Dedifferentiated amniotic fluid mesenchymal stem cell (primary cell): ENCODE measurements around the gene SIGLEC9.
"Not testable (repeated sequence)": the region's sequence is repeated elsewhere in the genome, so short reads cannot be mapped to it uniquely, and the experiment has no call there.

Experiments used
- DNase-seq: peaks from one replicate; pipeline ENCODE4 v3.0.0-alpha.2; 2016; ENCODE audit errors: extremely low spot score

The SIGLEC9 gene

DNA sequence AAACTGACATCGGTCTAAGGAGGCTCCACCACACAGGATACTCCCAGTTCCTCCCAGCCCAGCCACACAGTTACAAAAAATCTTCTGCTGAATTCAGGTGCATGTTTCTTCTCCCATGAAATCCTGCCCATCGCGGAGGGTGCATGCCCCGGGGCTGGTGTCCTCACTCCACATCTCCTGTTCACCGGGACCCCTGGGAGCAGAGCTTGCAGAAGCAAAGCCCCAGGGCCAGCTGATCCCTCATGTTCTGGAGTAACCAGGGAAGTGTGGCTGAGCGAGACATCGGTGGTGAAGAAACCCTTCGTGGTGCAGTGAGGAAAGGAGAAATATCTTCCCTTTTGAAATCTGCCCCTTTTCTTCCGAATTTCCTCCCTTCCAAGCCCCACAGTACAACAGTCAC is 904 bp upstream of the SIGLEC9 start:
- DNase-seq: no peak

DNA sequence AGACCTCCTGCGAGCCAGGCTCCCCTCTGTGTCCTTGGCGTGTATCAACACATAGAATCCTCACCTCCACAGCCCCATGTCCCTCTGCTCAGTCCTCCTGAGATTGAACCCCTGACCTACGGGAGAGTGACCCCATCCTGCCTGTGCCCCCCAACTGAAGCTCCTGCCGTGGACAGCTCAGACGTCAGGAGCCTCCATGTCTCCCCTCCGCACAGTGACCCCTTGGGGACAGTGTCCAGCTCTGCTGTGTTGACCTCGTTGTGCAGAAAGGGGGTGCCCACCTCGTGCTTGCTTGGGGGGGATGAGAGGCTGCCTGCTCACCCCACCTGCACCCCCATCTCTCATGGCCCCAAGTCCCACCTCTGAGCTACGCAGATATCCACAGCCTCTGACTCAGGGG is 490 bp upstream of the SIGLEC9 start:
- DNase-seq: no peak

DNA sequence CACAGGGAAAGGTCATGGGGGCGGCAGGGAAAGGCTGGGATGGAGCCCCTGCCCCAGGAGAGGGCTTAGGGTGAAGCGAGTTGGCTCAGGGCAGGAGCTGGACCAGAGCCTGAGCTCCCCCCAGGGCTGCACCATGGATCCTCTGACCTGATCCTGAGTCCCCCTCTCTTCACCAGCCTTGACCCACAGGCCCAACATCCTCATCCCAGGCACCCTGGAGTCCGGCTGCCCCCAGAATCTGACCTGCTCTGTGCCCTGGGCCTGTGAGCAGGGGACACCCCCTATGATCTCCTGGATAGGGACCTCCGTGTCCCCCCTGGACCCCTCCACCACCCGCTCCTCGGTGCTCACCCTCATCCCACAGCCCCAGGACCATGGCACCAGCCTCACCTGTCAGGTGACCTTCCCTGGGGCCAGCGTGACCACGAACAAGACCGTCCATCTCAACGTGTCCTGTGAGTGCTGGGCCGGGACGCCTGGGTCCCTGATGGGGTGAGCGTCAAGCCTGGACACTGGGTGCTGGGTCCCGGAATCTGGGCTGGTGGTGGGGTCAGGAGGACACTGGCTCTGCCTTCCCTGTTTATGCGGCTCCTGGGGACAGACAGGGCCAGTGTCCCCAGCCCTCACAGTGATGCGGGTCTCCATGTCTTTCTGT is 842 bp downstream of the SIGLEC9 start:
- no peak for DNase-seq

DNA sequence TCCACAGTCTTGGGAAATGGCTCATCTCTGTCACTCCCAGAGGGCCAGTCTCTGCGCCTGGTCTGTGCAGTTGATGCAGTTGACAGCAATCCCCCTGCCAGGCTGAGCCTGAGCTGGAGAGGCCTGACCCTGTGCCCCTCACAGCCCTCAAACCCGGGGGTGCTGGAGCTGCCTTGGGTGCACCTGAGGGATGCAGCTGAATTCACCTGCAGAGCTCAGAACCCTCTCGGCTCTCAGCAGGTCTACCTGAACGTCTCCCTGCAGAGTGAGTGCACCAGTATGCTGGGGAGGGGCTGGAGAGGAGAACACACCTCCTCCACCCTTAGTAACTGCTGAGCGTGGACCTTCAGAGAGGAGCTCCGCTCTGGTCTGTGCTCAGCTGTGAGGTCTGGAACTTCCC is 2.3 kb downstream of the SIGLEC9 start:
- no peak for DNase-seq

DNA sequence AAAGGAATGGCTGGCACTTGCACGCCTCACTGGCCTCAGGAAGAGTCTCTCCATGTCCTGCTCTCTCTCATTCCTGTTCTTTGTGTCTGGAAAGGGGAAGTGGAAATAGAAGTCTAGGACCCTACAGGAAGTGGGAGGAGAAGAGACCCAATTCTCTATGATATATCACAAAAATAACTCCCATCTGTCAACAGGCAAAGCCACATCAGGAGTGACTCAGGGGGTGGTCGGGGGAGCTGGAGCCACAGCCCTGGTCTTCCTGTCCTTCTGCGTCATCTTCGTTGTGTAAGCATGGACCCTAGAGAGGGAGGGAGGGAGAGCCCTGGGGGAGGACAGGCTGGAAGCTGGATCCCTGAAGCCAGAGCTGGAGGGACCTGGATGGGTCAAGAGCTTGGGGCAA is 3.0 kb downstream of the SIGLEC9 start:
- DNase-seq: no peak

DNA sequence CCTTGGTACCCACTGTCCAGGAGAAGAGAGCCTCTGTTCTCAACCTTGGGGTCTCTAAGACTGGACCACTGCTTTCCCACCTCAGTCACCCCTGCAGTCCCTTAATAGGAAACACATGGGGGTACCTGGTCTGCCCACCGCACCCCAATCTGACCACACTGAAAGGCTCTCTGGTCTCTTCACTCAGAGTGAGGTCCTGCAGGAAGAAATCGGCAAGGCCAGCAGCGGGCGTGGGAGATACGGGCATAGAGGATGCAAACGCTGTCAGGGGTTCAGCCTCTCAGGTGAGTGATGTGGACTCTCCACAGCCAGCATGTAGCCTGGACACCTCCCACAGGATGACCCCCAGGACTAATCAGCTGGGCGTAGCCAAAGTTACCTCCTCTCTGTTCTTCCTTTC is 3.5 kb downstream of the SIGLEC9 start:
- DNase-seq: no peak

DNA sequence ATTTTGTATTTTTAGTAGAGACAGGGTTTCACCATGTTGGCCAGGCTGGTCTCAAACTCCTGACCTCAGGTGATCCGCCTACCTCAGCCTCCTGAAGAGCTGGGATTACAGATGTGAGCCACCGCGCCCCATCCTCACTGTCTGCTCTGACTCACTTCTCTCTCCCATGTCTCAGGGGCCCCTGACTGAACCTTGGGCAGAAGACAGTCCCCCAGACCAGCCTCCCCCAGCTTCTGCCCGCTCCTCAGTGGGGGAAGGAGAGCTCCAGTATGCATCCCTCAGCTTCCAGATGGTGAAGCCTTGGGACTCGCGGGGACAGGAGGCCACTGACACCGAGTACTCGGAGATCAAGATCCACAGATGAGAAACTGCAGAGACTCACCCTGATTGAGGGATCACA is 5.0 kb downstream of the SIGLEC9 start:
- no peak for DNase-seq

DNA sequence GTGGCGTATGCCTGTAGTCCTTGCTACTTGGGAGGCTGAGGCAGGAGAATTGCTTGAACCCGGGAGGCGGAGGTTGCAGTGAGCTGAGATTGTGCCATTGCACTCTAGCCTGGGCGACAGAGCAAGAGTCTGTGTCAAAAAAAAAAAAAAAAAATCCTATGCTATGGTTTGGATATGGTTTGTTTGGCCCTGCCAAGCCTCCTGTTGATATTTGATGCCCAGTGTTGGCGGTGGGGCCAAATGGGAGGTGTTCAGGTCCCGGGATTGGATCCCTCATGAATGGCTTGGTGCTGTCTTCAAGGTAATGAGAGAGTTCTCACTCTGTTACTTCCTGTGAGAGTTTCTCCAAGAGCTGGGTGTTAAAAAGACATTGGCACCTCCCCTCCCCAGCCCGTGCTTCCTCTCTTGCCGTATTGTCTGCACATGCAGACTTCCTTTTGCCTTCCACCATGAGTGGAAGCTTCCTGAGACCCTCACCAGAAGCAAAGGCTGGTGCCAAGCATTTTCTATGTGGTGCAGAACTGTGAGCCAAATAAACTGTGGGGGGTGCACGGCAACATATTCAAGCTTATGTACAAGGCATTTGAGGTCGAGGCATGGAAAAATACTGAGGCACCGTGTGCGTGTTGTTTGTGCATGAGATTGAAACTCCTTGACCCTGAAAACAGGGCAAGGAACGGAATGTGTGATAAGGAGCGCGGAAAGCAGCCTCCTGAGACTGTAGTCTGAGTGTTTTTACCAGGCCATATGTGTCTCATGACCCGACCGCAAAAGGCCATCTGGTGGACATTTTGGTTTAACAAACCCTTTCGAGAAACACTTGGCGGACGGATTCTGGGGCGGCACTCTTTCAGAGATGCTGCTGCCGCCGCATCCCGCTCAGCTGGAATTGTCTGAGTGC is 7.3 kb downstream of the SIGLEC9 start:
- DNase-seq: no peak

DNA sequence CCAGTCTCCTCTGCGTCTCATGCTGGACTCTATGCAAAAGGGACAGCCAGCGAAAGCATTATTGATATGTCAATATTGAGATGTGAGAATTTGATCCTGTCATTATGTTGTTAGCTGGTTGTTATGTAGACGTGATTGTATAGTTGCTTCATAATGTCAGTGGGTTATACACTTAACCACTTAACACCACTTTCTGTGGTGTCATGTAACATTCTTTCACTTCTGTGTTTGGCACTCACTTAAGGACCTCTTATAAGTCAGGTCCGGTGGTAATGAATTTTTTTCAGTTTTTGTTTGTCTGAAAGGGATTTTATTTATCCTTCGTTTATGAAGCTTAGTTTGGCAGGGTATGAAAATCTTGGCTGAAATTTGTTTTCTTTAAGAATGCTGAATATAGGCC is 10.3 kb downstream of the SIGLEC9 start:
- no peak for DNase-seq

DNA sequence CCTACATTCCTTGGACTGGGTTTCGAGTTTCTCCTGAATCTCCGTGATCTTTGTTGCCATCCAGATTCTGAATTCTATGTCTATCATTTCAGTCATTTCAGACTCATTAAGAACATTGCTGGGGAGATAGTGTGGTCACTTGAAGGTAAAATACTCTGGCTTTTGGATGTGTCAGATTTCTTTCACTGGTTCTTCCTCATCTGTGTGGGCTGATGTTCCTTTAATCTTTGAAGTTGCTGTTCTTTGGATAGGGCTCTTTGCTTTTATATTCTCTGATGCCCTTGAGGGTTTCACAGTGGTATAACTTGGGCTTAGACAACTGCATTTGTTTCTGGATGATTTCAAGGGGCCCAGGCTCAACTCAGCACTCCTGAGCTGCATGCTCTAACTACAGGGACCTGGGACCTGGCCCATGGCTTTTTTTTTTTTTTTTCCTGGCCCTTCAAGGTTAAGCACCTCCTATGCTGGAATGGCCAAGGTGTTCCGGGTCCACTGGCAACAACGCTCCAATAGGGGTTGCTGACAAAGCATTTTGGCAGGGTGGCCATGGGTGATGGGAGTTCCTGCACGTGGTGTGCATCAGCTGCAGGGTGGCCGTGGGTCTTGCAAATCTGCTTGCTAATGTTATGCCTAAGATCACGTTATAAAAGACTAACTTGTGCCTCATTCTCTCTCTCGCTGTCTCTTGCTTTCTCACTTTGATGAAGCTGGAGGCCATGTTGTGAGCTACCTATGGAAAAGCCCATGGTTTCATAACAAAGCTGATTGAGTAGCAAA is 11.5 kb downstream of the SIGLEC9 start:
- no peak for DNase-seq

DNA sequence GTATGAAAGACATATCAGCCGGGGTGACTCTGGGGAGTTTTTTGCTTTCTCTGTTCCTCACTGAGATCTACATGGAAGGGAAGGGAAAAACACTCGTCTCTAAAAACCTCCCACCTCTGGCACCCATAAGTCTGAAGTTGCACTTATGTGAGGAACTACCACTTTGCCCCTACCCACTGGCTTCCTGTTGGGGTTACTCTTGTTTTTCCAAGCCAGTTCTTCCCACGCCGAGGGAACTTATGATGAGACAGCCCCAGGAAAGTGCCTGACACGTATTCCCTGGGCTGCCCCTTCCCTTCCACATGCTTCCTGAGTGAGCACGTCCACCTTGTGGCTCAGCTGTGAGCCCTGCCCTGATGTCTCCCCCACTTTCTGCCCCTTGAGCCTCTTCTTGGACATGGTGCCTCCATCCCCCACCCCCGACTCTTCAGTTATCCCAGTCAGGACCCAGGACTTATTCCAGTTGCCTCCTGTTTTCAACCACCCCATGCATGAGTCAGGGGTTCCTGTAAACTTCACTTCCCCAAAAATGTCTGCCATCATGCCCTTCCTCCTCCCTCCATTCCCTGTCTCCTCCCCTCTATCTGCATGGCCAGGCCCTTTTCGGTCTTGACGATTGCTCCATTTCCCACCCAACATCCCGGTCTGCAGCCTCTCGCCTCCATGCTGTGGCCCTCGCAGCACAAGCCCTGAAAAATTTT is 12.3 kb downstream of the SIGLEC9 start:
- no peak for DNase-seq

DNA sequence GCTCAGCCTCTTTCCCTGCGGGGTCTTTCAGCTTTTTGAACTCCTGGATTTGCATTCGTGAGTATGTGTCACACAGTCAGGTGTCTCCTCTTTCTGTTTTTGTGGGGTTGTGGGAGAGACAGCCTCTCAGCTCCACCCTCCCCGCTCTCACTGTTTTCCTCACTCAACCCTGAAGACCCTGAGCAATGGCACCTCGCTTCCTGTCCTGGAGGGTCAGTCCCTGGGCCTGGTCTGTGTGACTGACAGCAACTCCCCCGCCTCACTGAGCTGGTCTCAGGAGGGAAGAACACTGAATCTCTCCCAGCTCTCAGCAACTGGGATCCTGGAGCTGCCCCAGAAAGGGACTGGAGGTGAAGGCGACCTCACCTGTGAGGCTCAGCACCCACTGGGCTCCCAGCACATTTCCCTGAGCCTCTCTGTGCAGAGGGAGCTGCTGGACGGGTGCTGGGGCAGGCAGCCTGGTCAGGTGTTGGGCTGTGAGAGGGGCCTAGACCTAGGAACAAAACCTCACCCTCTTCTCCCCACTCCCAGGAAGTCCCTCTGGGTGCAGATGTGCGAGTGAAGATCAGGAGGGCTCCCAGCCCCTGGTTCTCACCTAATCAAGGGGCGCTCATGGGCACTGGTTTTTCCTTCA is 13.2 kb downstream of the SIGLEC9 start:
- no peak for DNase-seq

DNA sequence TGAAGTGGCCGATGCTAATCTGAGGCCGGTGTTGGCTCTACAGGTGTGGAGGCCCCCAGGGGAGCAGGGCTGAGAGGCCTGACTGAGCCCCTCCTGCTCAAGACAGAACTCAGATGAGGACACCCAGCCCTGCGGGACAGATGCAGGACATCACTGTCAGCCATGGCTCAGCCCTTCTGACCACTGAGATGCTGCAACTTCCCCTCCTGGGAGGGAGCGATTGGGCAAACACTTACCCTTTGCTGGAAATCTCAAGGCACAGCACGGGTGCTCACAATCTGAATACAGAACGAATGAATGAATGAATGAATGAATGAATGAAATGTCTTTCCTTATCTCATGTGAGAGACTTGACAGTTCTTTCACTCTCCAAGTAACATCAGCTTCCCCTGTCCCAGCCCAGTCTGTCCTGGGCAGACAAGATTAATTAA is 13.9 kb downstream of the SIGLEC9 start:
- no peak for DNase-seq

DNA sequence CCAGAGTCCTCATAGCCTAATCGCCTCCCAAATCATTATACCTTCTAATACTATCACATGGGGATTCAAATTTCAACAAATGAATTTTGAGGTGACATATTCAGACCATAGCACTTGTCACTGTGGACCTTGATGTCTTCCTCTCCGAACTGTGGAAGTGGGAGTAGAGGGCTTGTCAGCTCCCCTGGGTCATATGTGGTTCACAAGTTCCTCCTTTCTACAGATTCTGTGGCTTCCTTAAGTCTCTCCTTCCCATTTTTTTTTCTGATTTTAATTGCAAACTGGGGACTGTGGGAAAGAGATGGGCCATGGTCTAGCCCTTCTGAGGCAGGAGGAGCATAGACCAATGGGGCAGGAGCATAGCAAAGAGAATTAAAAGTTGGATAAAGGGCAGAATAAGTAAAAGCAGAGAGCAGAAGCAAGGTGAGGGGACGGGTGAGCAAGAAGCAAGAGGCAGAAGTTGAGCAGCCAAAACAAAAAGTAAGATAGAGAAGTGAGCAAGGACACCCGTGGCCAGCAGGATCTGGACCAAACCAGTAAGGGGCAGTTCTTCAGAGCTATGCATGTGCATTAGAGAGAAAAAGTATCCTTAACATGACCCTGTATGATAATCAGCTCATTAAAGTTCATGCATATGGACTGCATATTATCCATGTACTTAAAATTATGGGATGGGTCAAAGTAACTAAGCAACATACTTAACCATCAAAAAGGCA is 14.8 kb downstream of the SIGLEC9 start:
- no peak for DNase-seq

DNA sequence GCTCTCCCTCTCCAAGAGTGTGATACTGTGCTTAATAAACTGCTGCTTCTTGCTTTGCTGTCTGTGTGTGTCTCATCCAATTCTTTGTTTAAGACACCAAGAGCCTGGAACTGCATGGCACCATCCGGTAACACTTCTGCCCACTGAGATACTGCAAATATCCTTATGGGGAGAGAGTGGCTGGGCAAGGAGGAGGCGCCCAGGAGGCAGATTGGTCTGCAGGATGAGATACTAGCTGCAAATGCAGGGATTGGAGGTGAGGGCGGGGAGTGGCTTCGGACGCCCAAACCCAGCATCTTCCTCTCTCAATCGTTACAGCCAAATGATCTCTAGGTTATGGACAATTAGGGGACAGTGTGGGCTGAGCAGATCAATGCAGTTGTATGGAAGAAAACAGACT is 15.7 kb downstream of the SIGLEC9 start:
- DNase-seq: no peak

DNA sequence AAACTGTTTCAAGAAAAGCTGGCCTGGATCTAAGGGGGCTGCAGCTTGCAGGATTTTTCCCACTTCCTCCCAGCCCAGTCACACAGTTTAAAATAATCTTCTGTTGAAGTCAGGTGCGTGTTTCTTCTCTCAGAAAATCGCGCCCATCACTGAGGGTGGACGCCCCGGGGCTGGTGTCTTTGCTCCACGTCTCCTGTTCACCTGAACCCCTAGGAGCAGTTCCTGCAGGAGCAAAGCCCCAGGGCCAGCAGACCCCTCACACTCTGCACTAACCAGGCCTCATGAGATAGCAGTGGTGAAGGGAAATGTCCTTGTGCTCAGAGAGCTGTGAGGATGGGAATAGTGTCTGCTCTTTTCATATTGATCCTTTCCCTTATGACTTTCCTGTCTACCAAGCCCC is 16.5 kb downstream of the SIGLEC9 start:
- no peak for DNase-seq

DNA sequence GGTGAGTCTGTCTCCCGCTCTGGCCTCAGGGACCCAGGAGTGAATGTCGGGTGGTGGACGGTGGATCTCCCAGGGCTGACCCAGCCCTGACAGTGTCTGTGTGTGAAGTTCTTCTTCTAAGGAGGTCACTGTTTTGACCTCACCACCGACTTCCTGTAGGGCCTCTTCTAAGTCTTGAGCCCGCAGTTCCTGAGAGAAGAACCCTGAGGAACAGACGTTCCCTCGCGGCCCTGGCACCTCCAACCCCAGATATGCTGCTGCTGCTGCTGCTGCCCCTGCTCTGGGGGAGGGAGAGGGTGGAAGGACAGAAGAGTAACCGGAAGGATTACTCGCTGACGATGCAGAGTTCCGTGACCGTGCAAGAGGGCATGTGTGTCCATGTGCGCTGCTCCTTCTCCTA is 17.4 kb downstream of the SIGLEC9 start, which contains the start of gene SIGLEC7:
SIGLEC7 (plus strand) TSS at position 183 of the 400 bp plus-strand sequence; CDS start at position 252, 69 bp downstream.
- no peak for DNase-seq

DNA sequence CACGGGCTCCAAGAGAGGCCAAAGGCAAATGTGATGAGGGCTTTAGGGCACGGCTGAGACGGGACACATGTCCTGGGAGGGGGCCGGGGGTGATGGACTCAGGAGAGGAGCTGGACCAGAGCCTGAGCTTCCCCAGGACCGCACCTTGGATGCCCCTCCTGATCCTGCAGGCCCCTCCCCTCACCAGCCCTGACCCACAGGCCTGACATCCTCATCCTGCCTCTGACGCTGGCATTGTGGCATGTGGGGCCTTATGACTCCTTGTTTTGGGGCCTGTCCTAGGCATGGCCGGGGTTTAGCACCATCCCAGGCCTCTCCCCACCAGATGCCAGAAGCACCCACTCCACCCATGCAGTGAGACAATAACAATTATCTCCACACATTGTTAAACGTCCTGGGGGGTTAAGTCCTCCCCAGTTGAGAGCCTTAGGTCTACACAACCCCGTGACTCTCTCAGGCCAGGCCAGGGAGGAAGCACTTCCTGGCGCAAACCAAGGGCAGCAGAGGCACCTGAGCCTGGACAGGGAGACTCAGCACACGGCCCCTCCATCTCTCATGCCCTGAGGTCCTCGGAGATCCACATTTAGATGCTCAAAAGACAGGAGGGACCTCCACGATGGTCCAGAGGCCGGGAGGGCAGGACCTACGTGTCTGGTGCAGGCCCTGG is 18.2 kb downstream of the SIGLEC9 start:
- DNase-seq: not testable (repeated sequence)

DNA sequence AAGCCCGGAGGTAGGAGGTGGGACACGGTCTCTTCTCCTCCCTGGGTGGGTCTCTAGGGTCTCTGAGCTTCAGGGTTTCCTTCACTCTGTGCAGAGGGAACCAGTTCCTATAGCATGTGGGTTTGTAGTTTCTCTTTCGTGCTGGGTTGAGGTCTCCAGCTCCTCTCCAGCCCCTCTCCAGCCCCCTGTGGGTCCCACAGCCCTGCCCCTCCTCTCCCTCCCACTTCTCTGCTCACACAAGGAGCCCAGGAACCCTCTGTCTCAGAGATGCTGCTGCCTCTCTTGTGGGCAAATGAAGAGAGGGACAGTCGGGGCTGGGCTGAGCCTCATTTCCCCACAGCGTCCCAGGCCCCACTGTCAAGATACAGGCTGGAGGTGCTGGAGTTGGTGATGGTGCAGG is 18.8 kb downstream of the SIGLEC9 start:
- no peak for DNase-seq

DNA sequence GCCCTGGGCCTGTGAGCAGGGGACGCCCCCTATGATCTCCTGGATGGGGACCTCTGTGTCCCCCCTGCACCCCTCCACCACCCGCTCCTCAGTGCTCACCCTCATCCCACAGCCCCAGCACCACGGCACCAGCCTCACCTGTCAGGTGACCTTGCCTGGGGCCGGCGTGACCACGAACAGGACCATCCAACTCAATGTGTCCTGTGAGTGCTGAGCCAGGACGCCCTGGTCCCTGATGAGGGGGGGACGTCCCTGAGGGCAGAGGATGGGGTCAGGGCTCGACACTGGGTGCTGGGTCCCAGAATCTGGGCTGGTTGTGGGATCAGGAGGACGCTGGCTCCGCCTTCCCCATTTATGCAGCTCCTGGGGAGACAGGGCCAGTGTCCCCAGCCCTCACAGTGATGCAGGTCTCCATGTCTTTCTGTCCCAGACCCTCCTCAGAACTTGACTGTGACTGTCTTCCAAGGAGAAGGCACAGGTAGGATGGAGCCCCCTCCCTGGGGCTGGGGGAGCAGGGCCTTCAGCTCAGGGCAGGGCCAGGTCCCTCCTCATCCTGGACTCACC is 19.9 kb downstream of the SIGLEC9 start:
- DNase-seq: no peak
